HL-60 (cell line): ENCODE data around the gene MS4A5.

Source experiments
- TF ChIP-seq, protein P1 (sequence below): IDR thresholded peaks from one replicate; pipeline ENCODE4 v1.5.1; 2011; ENCODE audit warnings: low read length, control low read depth, inconsistent platforms; ENCODE audit not compliant: insufficient read depth
- TF ChIP-seq, protein P2 (sequence below): IDR thresholded peaks from 2 replicates; pipeline ENCODE4 v1.6.1; 2012; ENCODE audit warnings: low read depth; ENCODE audit not compliant: insufficient replicate concordance

DNA sequence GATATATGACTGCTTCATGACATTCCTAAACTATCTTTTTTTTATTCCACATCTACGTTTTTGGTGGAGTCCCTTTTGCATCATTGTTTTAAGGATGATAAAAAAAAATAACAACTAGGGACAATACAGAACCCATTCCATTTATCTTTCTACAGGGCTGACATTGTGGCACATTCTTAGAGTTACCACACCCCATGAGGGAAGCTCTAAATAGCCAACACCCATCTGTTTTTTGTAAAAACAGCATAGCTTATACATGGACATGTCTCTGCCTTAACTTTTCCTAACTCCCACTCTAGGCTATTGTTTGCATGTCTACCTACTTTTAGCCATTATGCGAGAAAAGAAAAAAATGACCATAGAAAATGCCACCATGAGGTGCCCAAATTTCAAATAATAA is 39.5 kb downstream of the MS4A5 start:
- TF ChIP-seq, protein P1, sequence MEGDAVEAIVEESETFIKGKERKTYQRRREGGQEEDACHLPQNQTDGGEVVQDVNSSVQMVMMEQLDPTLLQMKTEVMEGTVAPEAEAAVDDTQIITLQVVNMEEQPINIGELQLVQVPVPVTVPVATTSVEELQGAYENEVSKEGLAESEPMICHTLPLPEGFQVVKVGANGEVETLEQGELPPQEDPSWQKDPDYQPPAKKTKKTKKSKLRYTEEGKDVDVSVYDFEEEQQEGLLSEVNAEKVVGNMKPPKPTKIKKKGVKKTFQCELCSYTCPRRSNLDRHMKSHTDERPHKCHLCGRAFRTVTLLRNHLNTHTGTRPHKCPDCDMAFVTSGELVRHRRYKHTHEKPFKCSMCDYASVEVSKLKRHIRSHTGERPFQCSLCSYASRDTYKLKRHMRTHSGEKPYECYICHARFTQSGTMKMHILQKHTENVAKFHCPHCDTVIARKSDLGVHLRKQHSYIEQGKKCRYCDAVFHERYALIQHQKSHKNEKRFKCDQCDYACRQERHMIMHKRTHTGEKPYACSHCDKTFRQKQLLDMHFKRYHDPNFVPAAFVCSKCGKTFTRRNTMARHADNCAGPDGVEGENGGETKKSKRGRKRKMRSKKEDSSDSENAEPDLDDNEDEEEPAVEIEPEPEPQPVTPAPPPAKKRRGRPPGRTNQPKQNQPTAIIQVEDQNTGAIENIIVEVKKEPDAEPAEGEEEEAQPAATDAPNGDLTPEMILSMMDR = no peak
- TF ChIP-seq, protein P2, sequence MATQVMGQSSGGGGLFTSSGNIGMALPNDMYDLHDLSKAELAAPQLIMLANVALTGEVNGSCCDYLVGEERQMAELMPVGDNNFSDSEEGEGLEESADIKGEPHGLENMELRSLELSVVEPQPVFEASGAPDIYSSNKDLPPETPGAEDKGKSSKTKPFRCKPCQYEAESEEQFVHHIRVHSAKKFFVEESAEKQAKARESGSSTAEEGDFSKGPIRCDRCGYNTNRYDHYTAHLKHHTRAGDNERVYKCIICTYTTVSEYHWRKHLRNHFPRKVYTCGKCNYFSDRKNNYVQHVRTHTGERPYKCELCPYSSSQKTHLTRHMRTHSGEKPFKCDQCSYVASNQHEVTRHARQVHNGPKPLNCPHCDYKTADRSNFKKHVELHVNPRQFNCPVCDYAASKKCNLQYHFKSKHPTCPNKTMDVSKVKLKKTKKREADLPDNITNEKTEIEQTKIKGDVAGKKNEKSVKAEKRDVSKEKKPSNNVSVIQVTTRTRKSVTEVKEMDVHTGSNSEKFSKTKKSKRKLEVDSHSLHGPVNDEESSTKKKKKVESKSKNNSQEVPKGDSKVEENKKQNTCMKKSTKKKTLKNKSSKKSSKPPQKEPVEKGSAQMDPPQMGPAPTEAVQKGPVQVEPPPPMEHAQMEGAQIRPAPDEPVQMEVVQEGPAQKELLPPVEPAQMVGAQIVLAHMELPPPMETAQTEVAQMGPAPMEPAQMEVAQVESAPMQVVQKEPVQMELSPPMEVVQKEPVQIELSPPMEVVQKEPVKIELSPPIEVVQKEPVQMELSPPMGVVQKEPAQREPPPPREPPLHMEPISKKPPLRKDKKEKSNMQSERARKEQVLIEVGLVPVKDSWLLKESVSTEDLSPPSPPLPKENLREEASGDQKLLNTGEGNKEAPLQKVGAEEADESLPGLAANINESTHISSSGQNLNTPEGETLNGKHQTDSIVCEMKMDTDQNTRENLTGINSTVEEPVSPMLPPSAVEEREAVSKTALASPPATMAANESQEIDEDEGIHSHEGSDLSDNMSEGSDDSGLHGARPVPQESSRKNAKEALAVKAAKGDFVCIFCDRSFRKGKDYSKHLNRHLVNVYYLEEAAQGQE = no peak
